A549 (cell line): ENCODE results near the gene SLC25A5. TPM values are rescaled to one million over a fixed set of nuclear protein-coding genes. Genes with fewer than 3 reads are reported as not detected.

ENCODE experiments used
- ATAC-seq, 2 experiments: fragments of 200-7000 bp in 1 of 2; fragments of >200 bp in 1 of 2; cut with Nextera tagmentation in 1 of 2; cut with Tn5 transposase in 1 of 2; 3 replicates each; pipeline versions ENCODE4 v1.8.0 to v1.9.1; 2018 to 2020; ENCODE audit warnings: mild to moderate bottlenecking in 1 of 2, moderate library complexity in 1 of 2
- CTCF ChIA-PET: fragments of 300-600 bp; sonication (Branson Sonifier 250); formaldehyde crosslinking; extraction: SDS; loops from one replicate; lab custom pipeline; 2021; ENCODE audit warnings: antibody characterized with exemption, inconsistent platforms; lab: Yijun Ruan, JAX
- POLR2A ChIA-PET: fragments of 350-600 bp; formaldehyde crosslinking; extraction: SDS; loops from one replicate; lab custom pipeline; 2021; ENCODE audit warnings: antibody characterized with exemption, inconsistent platforms; lab: Yijun Ruan, JAX
- DNase-seq, 2 experiments: peaks; one replicate each; pipeline versions ENCODE4 v3.0.0 to v3.0.0-alpha.2; 2011 to 2016; ENCODE audit warnings: low read depth in 1 of 2, low spot score in 1 of 2
- FAIRE-seq: peaks from 2 replicates; lab custom pipeline; 2011; peaks lifted over from hg19 to GRCh38; lab: Jason Lieb, UNC
- H3K27ac ChIP-seq, 2 experiments: fragments of >200 bp; sonication (Bioruptor Twin); formaldehyde crosslinking; 3 replicates each; pipeline ENCODE4 v1.5.1; 2016 to 2017
- H3K4me1 ChIP-seq: fragments of >200 bp; sonication (Bioruptor Twin); formaldehyde crosslinking; 3 replicates; pipeline ENCODE4 v1.6.1; 2016
- H3K4me2 ChIP-seq: fragments of >200 bp; sonication (Bioruptor Twin); formaldehyde crosslinking; 3 replicates; pipeline ENCODE4 v1.6.1; 2016
- H3K4me3 ChIP-seq: fragments of >200 bp; sonication (Bioruptor Twin); formaldehyde crosslinking; 3 replicates; pipeline ENCODE4 v1.5.1; 2016
- H3K9me3 ChIP-seq: fragments of >200 bp; sonication (Bioruptor Twin); formaldehyde crosslinking; 3 replicates; pipeline ENCODE4 v1.6.1; 2016
- BHLHE40 ChIP-seq: IDR thresholded peaks from 2 replicates; pipeline ENCODE4 v1.6.1; 2012; ENCODE audit warnings: low read depth, low read length, inconsistent platforms
- CBX2 ChIP-seq: fragments of 200-600 bp; sonication (generic); IDR thresholded peaks from 2 replicates; pipeline ENCODE4 v1.6.1; 2016; ENCODE audit warnings: low read depth, mild to moderate bottlenecking, borderline replicate concordance
- CBX8 ChIP-seq: fragments of 200-600 bp; sonication (generic); IDR thresholded peaks from 2 replicates; pipeline ENCODE4 v1.6.1; 2016
- CEBPB ChIP-seq, 2 experiments: fragments of >200 bp in 1 of 2; sonication (Bioruptor Twin) in 1 of 2; formaldehyde crosslinking in 1 of 2; IDR thresholded peaks; 2 replicates each; pipeline ENCODE4 v1.6.1; 2012 to 2016
- EHF ChIP-seq: fragments of 250-450 bp; sonication (Bioruptor Pico); IDR thresholded peaks from 2 replicates; pipeline ENCODE4 v1.5.0; 2020; ENCODE audit warnings: mild to moderate bottlenecking
- EP300 ChIP-seq, 2 experiments: fragments of >200 bp; sonication (Bioruptor Twin); formaldehyde crosslinking; IDR thresholded peaks; 2 replicates in 1 of 2; 3 replicates in 1 of 2; pipeline ENCODE4 v1.6.1; 2016 to 2017
- FOSL2 ChIP-seq, 2 experiments: fragments of 450-650 bp in 1 of 2; fragments of >200 bp in 1 of 2; sonication (Bioruptor Twin) in 1 of 2; formaldehyde crosslinking; IDR thresholded peaks; 2 replicates each; pipeline versions ENCODE4 v1.5.0 to v1.6.1; 2016 to 2020; ENCODE audit warnings: mild to moderate bottlenecking in 1 of 2, moderate library complexity in 1 of 2
- HOXB5 ChIP-seq: fragments of 250-450 bp; sonication (Bioruptor Pico); IDR thresholded peaks from 2 replicates; pipeline ENCODE4 v1.5.0; 2020; ENCODE audit warnings: mild to moderate bottlenecking, moderate library complexity
- JUN ChIP-seq, 2 experiments: fragments of >200 bp; sonication (Bioruptor Twin); formaldehyde crosslinking; IDR thresholded peaks; 2 replicates in 1 of 2; 3 replicates in 1 of 2; pipeline ENCODE4 v1.6.1; 2016 to 2017
- JUNB ChIP-seq: fragments of >200 bp; sonication (Bioruptor Twin); formaldehyde crosslinking; IDR thresholded peaks from 2 replicates; pipeline ENCODE4 v1.6.1; 2016
- KDM1A ChIP-seq: fragments of 200-600 bp; sonication (generic); IDR thresholded peaks from 2 replicates; pipeline ENCODE4 v1.6.1; 2016; ENCODE audit warnings: low read depth, mild to moderate bottlenecking
- KDM5A ChIP-seq: fragments of 200-600 bp; sonication (generic); IDR thresholded peaks from 2 replicates; pipeline ENCODE4 v1.6.1; 2016; ENCODE audit warnings: antibody characterized with exemption, mild to moderate bottlenecking
- MAFK ChIP-seq: fragments of 450-650 bp; IDR thresholded peaks from 2 replicates; pipeline ENCODE4 v1.6.1; 2014; ENCODE audit not compliant: partially characterized antibody
- MAZ ChIP-seq: fragments of 150-350 bp; IDR thresholded peaks from 2 replicates; pipeline ENCODE4 v1.6.1; 2014; ENCODE audit warnings: antibody characterized with exemption, low read depth, low read length, borderline replicate concordance
- NFE2L2 ChIP-seq: fragments of 150-350 bp; conservative IDR thresholded peaks from 2 replicates; pipeline ENCODE4 v1.6.1; 2014; ENCODE audit warnings: low read length
- NPAS2 ChIP-seq: fragments of 250-450 bp; sonication (Bioruptor Pico); IDR thresholded peaks from 2 replicates; pipeline ENCODE4 v1.8.0; 2022; ENCODE audit warnings: mild to moderate bottlenecking, moderate library complexity, borderline replicate concordance
- POLR2AphosphoS2 ChIP-seq: conservative IDR thresholded peaks from 2 replicates; pipeline ENCODE4 v1.6.1; 2012; ENCODE audit warnings: low read length, improper control_type of control experiment, inconsistent platforms
- RNF2 ChIP-seq: fragments of 200-600 bp; sonication (generic); IDR thresholded peaks from 2 replicates; pipeline ENCODE4 v1.6.1; 2016; ENCODE audit warnings: low read depth, mild to moderate bottlenecking, antibody characterized with exemption, moderate library complexity, borderline replicate concordance
- SMC3 ChIP-seq: fragments of >200 bp; sonication (Bioruptor Twin); formaldehyde crosslinking; IDR thresholded peaks from 3 replicates; pipeline ENCODE4 v1.6.1; 2018; ENCODE audit warnings: inconsistent platforms
- TFCP2L1 ChIP-seq: fragments of 250-450 bp; sonication (Bioruptor Pico); IDR thresholded peaks from 2 replicates; pipeline ENCODE4 v1.5.0; 2021; ENCODE audit warnings: mild to moderate bottlenecking
- ZNF302 ChIP-seq: fragments of 250-450 bp; sonication (Bioruptor Pico); IDR thresholded peaks from 2 replicates; pipeline ENCODE4 v1.9.0; 2021; ENCODE audit warnings: inconsistent platforms, mild to moderate bottlenecking, moderate library complexity
- WGBS: methylation state at CpG from one replicate; pipeline ENCODE4 v1.1.6; 2017; ENCODE audit errors: missing lambda C conversion rate; 5-methylcytosine and 5-hydroxymethylcytosine counted together
- polyA plus RNA-seq, 4 experiments: library from polyadenylated mRNA; depleted of rRNA in 3 of 4; stranded (reverse); fragments of >200 nt; fragmentation: RNase III in 1 of 4; extraction: RNeasy Plus Mini Kit Qiagen cat#74134 plus additional on column Dnase treatment in 1 of 4; gene quantifications; 2 replicates in 3 of 4; 3 replicates in 1 of 4; pipeline ENCODE4 v1.2.3, GENCODE V29; 2011 to 2017
- TF ChIP-seq, protein P1 (sequence below): fragments of 250-450 bp; sonication (Bioruptor Pico); IDR thresholded peaks from 2 replicates; pipeline ENCODE4 v1.5.0; 2020; ENCODE audit warnings: low read depth, mild to moderate bottlenecking, moderate library complexity
- TF ChIP-seq, protein P2 (sequence below): fragments of 200-600 bp; sonication (generic); IDR thresholded peaks from 2 replicates; pipeline ENCODE4 v1.6.1; 2016; ENCODE audit warnings: antibody characterized with exemption, mild to moderate bottlenecking, moderate library complexity
- TF ChIP-seq, protein P3 (sequence below): IDR thresholded peaks from 2 replicates; pipeline ENCODE4 v1.6.1; 2012
- TF ChIP-seq, protein P4 (sequence below): fragments of 450-650 bp; IDR thresholded peaks from 2 replicates; pipeline ENCODE4 v1.6.1; 2014; ENCODE audit warnings: antibody characterized with exemption
- TF ChIP-seq, protein P5 (sequence below): fragments of >200 bp; sonication (Bioruptor Twin); formaldehyde crosslinking; IDR thresholded peaks from 3 replicates; pipeline ENCODE4 v1.5.1; 2016

Gene SLC25A5
- polyA plus RNA-seq, 2 of the 4 experiments (the other 2 are of a cell fraction): 625 to 739 TPM

GRCh38 chrX:119459181-119459580 lies 9.1 kb upstream of the SLC25A5 start:
- no peak overlapping the region for H3K4me3 ChIP-seq
- no peak overlapping the region for H3K4me2 ChIP-seq
- POLR2A ChIA-PET: no interaction called here
- TF ChIP-seq, protein P1, sequence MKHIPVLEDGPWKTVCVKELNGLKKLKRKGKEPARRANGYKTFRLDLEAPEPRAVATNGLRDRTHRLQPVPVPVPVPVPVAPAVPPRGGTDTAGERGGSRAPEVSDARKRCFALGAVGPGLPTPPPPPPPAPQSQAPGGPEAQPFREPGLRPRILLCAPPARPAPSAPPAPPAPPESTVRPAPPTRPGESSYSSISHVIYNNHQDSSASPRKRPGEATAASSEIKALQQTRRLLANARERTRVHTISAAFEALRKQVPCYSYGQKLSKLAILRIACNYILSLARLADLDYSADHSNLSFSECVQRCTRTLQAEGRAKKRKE: no peak
- TF ChIP-seq CEBPB (IDR thresholded peaks at IDR 0.05): no peak
- no peak for TF ChIP-seq HOXB5 (CRISPR knock-in tag)
- TF ChIP-seq SMC3: no peak
- TF ChIP-seq FOSL2 (IDR thresholded peaks at IDR 0.05): no peak
- TF ChIP-seq FOSL2 (CRISPR knock-in tag; IDR thresholded peaks at IDR 0.05): no peak
- TF ChIP-seq, protein P2, sequence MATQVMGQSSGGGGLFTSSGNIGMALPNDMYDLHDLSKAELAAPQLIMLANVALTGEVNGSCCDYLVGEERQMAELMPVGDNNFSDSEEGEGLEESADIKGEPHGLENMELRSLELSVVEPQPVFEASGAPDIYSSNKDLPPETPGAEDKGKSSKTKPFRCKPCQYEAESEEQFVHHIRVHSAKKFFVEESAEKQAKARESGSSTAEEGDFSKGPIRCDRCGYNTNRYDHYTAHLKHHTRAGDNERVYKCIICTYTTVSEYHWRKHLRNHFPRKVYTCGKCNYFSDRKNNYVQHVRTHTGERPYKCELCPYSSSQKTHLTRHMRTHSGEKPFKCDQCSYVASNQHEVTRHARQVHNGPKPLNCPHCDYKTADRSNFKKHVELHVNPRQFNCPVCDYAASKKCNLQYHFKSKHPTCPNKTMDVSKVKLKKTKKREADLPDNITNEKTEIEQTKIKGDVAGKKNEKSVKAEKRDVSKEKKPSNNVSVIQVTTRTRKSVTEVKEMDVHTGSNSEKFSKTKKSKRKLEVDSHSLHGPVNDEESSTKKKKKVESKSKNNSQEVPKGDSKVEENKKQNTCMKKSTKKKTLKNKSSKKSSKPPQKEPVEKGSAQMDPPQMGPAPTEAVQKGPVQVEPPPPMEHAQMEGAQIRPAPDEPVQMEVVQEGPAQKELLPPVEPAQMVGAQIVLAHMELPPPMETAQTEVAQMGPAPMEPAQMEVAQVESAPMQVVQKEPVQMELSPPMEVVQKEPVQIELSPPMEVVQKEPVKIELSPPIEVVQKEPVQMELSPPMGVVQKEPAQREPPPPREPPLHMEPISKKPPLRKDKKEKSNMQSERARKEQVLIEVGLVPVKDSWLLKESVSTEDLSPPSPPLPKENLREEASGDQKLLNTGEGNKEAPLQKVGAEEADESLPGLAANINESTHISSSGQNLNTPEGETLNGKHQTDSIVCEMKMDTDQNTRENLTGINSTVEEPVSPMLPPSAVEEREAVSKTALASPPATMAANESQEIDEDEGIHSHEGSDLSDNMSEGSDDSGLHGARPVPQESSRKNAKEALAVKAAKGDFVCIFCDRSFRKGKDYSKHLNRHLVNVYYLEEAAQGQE: no peak
- TF ChIP-seq BHLHE40: no peak
- TF ChIP-seq, protein P3, sequence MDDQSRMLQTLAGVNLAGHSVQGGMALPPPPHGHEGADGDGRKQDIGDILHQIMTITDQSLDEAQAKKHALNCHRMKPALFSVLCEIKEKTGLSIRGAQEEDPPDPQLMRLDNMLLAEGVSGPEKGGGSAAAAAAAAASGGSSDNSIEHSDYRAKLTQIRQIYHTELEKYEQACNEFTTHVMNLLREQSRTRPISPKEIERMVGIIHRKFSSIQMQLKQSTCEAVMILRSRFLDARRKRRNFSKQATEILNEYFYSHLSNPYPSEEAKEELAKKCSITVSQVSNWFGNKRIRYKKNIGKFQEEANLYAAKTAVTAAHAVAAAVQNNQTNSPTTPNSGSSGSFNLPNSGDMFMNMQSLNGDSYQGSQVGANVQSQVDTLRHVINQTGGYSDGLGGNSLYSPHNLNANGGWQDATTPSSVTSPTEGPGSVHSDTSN: no peak
- no peak for TF ChIP-seq TFCP2L1
- TF ChIP-seq NFE2L2: no peak
- TF ChIP-seq, protein P4, sequence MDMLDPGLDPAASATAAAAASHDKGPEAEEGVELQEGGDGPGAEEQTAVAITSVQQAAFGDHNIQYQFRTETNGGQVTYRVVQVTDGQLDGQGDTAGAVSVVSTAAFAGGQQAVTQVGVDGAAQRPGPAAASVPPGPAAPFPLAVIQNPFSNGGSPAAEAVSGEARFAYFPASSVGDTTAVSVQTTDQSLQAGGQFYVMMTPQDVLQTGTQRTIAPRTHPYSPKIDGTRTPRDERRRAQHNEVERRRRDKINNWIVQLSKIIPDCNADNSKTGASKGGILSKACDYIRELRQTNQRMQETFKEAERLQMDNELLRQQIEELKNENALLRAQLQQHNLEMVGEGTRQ: no peak
- no peak for TF ChIP-seq EHF (CRISPR knock-in tag)
- no peak for TF ChIP-seq CBX2
- no peak for TF ChIP-seq JUN (IDR thresholded peaks at IDR 0.05)
- TF ChIP-seq POLR2AphosphoS2: no peak
- TF ChIP-seq, protein P5, sequence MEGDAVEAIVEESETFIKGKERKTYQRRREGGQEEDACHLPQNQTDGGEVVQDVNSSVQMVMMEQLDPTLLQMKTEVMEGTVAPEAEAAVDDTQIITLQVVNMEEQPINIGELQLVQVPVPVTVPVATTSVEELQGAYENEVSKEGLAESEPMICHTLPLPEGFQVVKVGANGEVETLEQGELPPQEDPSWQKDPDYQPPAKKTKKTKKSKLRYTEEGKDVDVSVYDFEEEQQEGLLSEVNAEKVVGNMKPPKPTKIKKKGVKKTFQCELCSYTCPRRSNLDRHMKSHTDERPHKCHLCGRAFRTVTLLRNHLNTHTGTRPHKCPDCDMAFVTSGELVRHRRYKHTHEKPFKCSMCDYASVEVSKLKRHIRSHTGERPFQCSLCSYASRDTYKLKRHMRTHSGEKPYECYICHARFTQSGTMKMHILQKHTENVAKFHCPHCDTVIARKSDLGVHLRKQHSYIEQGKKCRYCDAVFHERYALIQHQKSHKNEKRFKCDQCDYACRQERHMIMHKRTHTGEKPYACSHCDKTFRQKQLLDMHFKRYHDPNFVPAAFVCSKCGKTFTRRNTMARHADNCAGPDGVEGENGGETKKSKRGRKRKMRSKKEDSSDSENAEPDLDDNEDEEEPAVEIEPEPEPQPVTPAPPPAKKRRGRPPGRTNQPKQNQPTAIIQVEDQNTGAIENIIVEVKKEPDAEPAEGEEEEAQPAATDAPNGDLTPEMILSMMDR: no peak
- no peak for TF ChIP-seq EP300 (IDR thresholded peaks at IDR 0.05)
- no peak for TF ChIP-seq RNF2
- no peak for TF ChIP-seq MAFK
- 73% methylated on average over 4 of the region's 4 CpGs for WGBS
- ATAC-seq (no peak), FAIRE-seq (no peak), DNase-seq (no peak)
- H3K9me3 ChIP-seq: no peaks in the 10 kb centered on the region
- CTCF ChIA-PET: interaction anchor here (0.7 to 1.4 kb wide), 3 partner anchors 20 to 329 kb away, joined by 3 to 4 read pairs (median 4); no protein-coding TSS in a partner anchor
- H3K4me1 ChIP-seq: peaks cover 3% of the 10 kb centered on the region; the same call in 2 of the 3 replicates
- H3K27ac ChIP-seq: no peak overlapping the region

DNA sequence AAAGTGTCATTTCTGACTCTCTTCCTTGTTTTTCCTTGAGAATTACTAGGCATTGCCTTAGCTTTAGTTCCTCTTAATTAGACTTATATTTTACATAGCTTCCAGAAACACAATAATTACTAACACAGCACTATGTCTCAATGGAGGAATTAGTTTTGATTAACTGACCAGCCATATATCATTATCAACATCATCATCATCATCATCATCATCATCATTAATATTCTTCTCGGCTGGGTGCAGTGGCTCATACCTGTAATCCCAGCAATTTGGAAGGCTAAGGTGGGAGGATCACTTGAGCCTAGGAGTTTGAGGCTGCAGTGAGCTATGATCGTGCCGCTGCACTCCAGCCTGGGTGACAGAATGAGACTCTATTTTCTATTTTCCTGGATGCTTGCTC lies 2.7 kb upstream of the SLC25A5 start:
- ChIA-PET CTCF (no interaction called here), POLR2A (no interaction called here)
- no peak for ATAC-seq
- Histone ChIP-seq H3K27ac (no peak overlapping the region), H3K9me3 (no peaks in the 10 kb centered on the region), H3K4me2 (no peak overlapping the region), H3K4me3 (no peak overlapping the region), H3K4me1 (peaks cover 17% of the 10 kb centered on the region)
- 87% methylated on average over 3 of the region's 3 CpGs for WGBS
- DNase-seq: no peak
- FAIRE-seq: no peak
- no peak for TF ChIP-seq ZNF302 (CRISPR knock-in tag)
- TF ChIP-seq CBX8: no peak
- TF ChIP-seq NPAS2 (CRISPR knock-in tag): no peak
- no peak for TF ChIP-seq MAZ
- TF ChIP-seq JUNB: no peak
- TF ChIP-seq KDM1A: no peak
- TF ChIP-seq KDM5A: no peak
- no peak for TF ChIP-seq CBX2
